ENCODE results near the gene FHIT. TPM values are rescaled to one million over a fixed set of nuclear protein-coding genes. Genes with fewer than 3 reads are reported as not detected.

Gene FHIT
- total RNA-seq, 1 donor from 2014 or later: 22.6 TPM

DNA sequence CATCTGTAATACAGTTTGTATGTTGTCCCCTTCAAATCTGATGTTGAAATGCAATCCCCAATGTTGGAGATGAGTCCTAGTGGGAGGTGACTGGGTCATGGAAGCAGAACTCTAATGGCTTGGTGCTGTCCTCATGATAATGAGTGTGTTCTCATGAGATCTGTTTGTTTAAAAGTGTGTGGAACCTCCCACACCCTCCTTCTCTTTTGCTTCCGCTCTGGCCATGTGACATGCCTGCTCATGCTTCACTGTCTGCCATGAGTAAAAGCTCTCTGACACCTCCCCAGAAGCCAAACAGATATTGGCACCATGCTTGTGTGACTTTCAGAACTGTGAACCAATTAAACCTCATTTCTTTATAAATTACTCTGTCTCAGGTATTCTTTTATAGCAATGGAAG lies 1407.4 kb downstream of the FHIT start:
- intact Hi-C loops (cut with micrococcal nuclease): no loop called here
- no peaks in the 10 kb centered on the region for H3K27me3 Mint-ChIP-seq (ENCODE audit: insufficient read depth)
- H3K36me3 Mint-ChIP-seq (ENCODE audit: low read depth): peaks cover 24% of the 10 kb centered on the region
- no peak overlapping the region for H3K4me3 Mint-ChIP-seq
- no peak overlapping the region for H3K27ac Mint-ChIP-seq
- H3K4me1 Mint-ChIP-seq (ENCODE audit: low read depth): peaks cover 20% of the 10 kb centered on the region
- H3K9me3 Mint-ChIP-seq: peaks cover 12% of the 10 kb centered on the region
- DNase-seq (ENCODE audit: low spot score): no peak

- Mint-ChIP-seq H3K27ac (no peak overlapping the region), H3K4me3 (no peak overlapping the region), H3K36me3 (ENCODE audit: low read depth) (peaks cover 16% of the 10 kb centered on the region), H3K9me3 (peaks cover 20% of the 10 kb centered on the region), H3K27me3 (ENCODE audit: insufficient read depth) (no peaks in the 10 kb centered on the region), H3K4me1 (ENCODE audit: low read depth) (peaks cover 20% of the 10 kb centered on the region)
- intact Hi-C loops (cut with micrococcal nuclease): no loop called here
- DNase-seq (ENCODE audit: low spot score): no peak
These were observed 1411.3 kb downstream of the FHIT start for GRCh38 chr3:59839810-59840515.

- peaks cover 14% of the 10 kb centered on the region for H3K36me3 Mint-ChIP-seq (ENCODE audit: low read depth)
- peaks cover 20% of the 10 kb centered on the region for H3K4me1 Mint-ChIP-seq (ENCODE audit: low read depth)
- no peak for DNase-seq (ENCODE audit: low spot score)
- no peak overlapping the region for H3K4me3 Mint-ChIP-seq
- H3K27me3 Mint-ChIP-seq (ENCODE audit: insufficient read depth): no peaks in the 10 kb centered on the region
- H3K9me3 Mint-ChIP-seq: peaks cover 17% of the 10 kb centered on the region
- intact Hi-C loops (cut with micrococcal nuclease): no loop called here
- H3K27ac Mint-ChIP-seq: no peak overlapping the region
These were observed 1412.0 kb downstream of the FHIT start for GRCh38 chr3:59839283-59839682.

DNA sequence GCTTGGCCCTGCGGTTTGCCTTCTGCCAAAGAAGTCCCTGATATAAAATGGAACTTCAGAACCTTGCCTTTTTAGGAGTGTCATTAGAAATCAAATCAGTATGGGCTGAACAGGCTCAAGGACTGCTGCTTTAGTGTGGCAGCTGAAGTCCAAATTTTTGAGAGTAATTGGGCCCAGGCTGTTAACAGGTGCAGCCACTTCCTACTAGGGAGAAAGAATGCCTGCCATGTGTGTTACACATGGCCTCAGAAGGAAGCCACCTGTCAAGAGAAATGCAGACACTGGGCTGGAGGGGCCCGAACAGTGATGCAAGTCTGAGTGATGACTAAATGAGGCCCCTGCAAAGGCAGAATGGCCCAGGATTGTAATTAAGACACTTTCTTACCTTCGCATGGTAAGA lies 1414.7 kb downstream of the FHIT start:
- peaks cover 10% of the 10 kb centered on the region for H3K36me3 Mint-ChIP-seq (ENCODE audit: low read depth)
- no peaks in the 10 kb centered on the region for H3K27me3 Mint-ChIP-seq (ENCODE audit: insufficient read depth)
- intact Hi-C loops (cut with micrococcal nuclease): no loop called here

GRCh38 chr3:59832702-59833101 lies 1418.5 kb downstream of the FHIT start:
- no peaks in the 10 kb centered on the region for H3K4me1 Mint-ChIP-seq (ENCODE audit: low read depth)
- no peaks in the 10 kb centered on the region for H3K27me3 Mint-ChIP-seq (ENCODE audit: insufficient read depth)

More for the DNA sequence above, 1414.7 kb downstream of the FHIT start:
- Mint-ChIP-seq H3K27ac (no peak overlapping the region), H3K4me3 (no peak overlapping the region), H3K4me1 (ENCODE audit: low read depth) (peaks cover 20% of the 10 kb centered on the region), H3K9me3 (peaks cover 12% of the 10 kb centered on the region)
- no peak for DNase-seq (ENCODE audit: low spot score)

DNA sequence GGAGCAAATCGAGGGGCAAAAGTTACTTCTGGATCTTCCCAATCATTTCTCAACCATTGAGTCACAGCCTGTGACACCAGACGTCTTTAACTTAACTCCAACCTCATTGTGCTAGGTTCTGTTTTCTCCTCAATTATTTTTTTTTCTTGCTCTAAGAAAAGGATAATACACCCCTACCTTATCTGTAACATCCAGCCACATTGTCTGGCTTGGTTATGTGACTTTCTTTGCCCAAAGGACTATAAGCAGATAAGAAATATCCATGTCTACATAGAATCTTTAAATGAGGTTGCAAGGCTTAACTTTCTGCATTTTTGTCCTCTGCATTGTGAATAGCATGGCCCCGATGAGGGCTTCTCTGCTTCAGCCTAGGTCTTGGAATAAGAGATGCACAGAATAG lies 1419.0 kb downstream of the FHIT start:
- no peaks in the 10 kb centered on the region for H3K27me3 Mint-ChIP-seq (ENCODE audit: insufficient read depth)
- H3K4me1 Mint-ChIP-seq (ENCODE audit: low read depth): no peaks in the 10 kb centered on the region
- H3K4me3 Mint-ChIP-seq: no peak overlapping the region
- H3K9me3 Mint-ChIP-seq: peaks cover 12% of the 10 kb centered on the region
- intact Hi-C loops (cut with micrococcal nuclease): no loop called here
- no peak for DNase-seq (ENCODE audit: low spot score)
- no peak overlapping the region for H3K27ac Mint-ChIP-seq
- H3K36me3 Mint-ChIP-seq (ENCODE audit: low read depth): peaks cover 18% of the 10 kb centered on the region

More at GRCh38 chr3:59832702-59833101, 1418.5 kb downstream of the FHIT start:
- H3K9me3 Mint-ChIP-seq: peaks cover 12% of the 10 kb centered on the region
- no peak for DNase-seq (ENCODE audit: low spot score)
- no peak overlapping the region for H3K27ac Mint-ChIP-seq
- no peak overlapping the region for H3K4me3 Mint-ChIP-seq
- intact Hi-C loops (cut with micrococcal nuclease): no loop called here
- H3K36me3 Mint-ChIP-seq (ENCODE audit: low read depth): peaks cover 16% of the 10 kb centered on the region

DNA sequence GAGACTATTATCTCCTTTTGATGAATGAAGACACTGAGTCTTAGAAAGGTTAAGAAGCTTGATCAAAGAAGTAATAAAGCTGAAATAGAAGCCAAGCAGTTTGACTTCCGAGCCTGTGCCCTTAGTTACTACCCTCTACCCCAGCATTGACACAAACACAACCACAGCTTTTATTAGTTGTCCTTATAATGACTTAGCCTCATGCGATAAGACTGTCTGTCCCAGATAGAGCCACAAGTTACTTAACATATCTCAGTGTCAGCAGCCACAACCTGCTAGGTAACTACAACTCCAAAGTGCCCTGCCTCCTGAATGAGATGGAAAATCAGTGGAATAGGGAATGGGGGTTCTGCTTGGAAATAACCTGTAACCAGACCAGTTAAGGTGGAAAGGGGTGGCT lies 1419.9 kb downstream of the FHIT start:
- no peak overlapping the region for H3K4me3 Mint-ChIP-seq
- no peaks in the 10 kb centered on the region for H3K4me1 Mint-ChIP-seq (ENCODE audit: low read depth)
- DNase-seq (ENCODE audit: low spot score): no peak
- H3K27me3 Mint-ChIP-seq (ENCODE audit: insufficient read depth): no peaks in the 10 kb centered on the region
- no peak overlapping the region for H3K27ac Mint-ChIP-seq
- H3K36me3 Mint-ChIP-seq (ENCODE audit: low read depth): peaks cover 18% of the 10 kb centered on the region
- H3K9me3 Mint-ChIP-seq: peaks cover 12% of the 10 kb centered on the region
- intact Hi-C loops (cut with micrococcal nuclease): no loop called here

GRCh38 chr3:59829527-59829926 lies 1421.7 kb downstream of the FHIT start:
- Mint-ChIP-seq H3K4me1 (ENCODE audit: low read depth) (no peaks in the 10 kb centered on the region), H3K36me3 (ENCODE audit: low read depth) (peaks cover 18% of the 10 kb centered on the region), H3K27me3 (ENCODE audit: insufficient read depth) (no peaks in the 10 kb centered on the region), H3K9me3 (peaks cover 4% of the 10 kb centered on the region), H3K4me3 (no peak overlapping the region), H3K27ac (no peak overlapping the region)
- DNase-seq (ENCODE audit: low spot score): no peak
- intact Hi-C loops (cut with micrococcal nuclease): no loop called here

DNA sequence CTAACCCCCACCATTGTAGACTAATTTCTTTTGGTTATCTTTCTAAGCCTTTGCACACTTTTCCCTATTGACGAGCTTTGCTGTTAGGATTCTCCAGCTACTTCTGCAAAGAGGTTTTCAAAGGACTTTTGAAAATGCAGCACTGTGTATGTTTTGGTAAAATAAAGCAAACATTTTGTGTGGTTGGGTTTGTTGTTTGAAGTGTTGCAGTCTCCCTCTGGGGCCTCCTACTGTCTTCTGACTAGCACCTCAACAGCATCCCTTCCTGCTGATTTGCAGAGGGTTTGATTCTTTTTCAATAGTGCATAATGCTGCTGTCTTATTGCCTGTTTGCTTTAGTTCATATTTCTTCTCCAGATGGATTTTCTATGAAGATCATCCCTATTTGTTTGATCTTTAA lies 1426.4 kb downstream of the FHIT start:
- Mint-ChIP-seq H3K36me3 (ENCODE audit: low read depth) (peaks cover 16% of the 10 kb centered on the region), H3K9me3 (peaks cover 20% of the 10 kb centered on the region), H3K27ac (no peak overlapping the region), H3K4me3 (no peak overlapping the region), H3K27me3 (ENCODE audit: insufficient read depth) (no peaks in the 10 kb centered on the region), H3K4me1 (ENCODE audit: low read depth) (peaks cover 10% of the 10 kb centered on the region)
- no peak for DNase-seq (ENCODE audit: low spot score)
- intact Hi-C loops (cut with micrococcal nuclease): no loop called here

GRCh38 chr3:59821274-59821673 lies 1430.0 kb downstream of the FHIT start:
- no peak overlapping the region for H3K27ac Mint-ChIP-seq
- peaks cover 10% of the 10 kb centered on the region for H3K4me1 Mint-ChIP-seq (ENCODE audit: low read depth)
- intact Hi-C loops (cut with micrococcal nuclease): no loop called here

DNA sequence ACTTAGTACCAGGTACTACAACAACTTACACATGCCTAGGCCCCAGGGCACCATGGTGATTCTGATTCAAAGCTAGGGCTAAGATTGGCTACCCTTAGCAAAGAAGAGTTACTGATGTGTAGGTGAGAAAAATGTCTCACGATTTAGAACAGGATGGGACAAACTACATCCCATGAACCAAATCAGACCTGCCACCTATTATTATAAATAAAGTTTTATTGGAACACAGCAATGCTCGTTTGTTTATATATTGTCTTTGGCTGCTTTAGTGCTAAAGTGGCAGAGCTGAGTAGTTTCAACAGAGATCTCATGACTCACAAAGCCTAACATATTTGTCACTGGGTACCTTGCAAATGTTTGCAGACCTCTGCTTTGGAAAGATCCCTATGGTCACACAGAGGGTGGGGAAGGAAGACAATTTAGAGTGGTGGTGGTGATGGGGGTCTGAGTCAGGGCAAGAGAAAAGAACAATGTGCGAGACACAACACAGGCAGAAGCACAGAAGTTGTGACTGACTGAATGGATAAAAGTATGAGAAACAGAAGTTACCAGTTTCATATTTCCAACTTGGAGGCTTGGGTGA lies 1430.8 kb downstream of the FHIT start:
- Mint-ChIP-seq H3K4me1 (ENCODE audit: low read depth) (peaks cover 10% of the 10 kb centered on the region), H3K4me3 (no peak overlapping the region), H3K36me3 (ENCODE audit: low read depth) (peaks cover 14% of the 10 kb centered on the region), H3K27ac (peak overlapping the region; percentile 23), H3K27me3 (ENCODE audit: insufficient read depth) (no peaks in the 10 kb centered on the region), H3K9me3 (peaks cover 20% of the 10 kb centered on the region)
- DNase-seq (ENCODE audit: low spot score): no peak
- intact Hi-C loops (cut with micrococcal nuclease): no loop called here

More at GRCh38 chr3:59821274-59821673, 1430.0 kb downstream of the FHIT start:
- Mint-ChIP-seq H3K27me3 (ENCODE audit: insufficient read depth) (no peaks in the 10 kb centered on the region), H3K9me3 (peaks cover 20% of the 10 kb centered on the region), H3K4me3 (no peak overlapping the region), H3K36me3 (ENCODE audit: low read depth) (peaks cover 16% of the 10 kb centered on the region)
- no peak for DNase-seq (ENCODE audit: low spot score)

DNA sequence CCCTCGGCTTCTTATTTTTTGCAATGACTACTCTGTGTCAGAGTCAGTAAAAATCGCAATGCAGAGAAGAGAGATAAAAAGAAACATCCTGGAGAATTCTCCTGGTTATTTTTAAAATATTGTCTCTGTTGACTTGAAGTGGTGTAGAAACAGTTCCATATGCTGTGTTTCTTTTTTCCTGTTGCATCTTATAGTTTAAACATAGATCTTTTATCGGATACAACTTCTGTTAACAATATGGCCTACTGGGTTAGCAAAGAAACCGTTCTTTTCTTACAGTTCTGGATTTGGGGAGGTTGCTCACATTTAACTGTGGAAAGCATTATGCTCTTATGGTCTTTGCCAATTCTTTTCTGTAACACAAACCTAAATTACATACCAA lies 1432.3 kb downstream of the FHIT start:
- intact Hi-C loops (cut with micrococcal nuclease): no loop called here
- Mint-ChIP-seq H3K27ac (no peak overlapping the region), H3K9me3 (peaks cover 20% of the 10 kb centered on the region), H3K4me3 (no peak overlapping the region), H3K4me1 (ENCODE audit: low read depth) (peaks cover 10% of the 10 kb centered on the region), H3K27me3 (ENCODE audit: insufficient read depth) (no peaks in the 10 kb centered on the region), H3K36me3 (ENCODE audit: low read depth) (peaks cover 18% of the 10 kb centered on the region)
- DNase-seq (ENCODE audit: low spot score): no peak

DNA sequence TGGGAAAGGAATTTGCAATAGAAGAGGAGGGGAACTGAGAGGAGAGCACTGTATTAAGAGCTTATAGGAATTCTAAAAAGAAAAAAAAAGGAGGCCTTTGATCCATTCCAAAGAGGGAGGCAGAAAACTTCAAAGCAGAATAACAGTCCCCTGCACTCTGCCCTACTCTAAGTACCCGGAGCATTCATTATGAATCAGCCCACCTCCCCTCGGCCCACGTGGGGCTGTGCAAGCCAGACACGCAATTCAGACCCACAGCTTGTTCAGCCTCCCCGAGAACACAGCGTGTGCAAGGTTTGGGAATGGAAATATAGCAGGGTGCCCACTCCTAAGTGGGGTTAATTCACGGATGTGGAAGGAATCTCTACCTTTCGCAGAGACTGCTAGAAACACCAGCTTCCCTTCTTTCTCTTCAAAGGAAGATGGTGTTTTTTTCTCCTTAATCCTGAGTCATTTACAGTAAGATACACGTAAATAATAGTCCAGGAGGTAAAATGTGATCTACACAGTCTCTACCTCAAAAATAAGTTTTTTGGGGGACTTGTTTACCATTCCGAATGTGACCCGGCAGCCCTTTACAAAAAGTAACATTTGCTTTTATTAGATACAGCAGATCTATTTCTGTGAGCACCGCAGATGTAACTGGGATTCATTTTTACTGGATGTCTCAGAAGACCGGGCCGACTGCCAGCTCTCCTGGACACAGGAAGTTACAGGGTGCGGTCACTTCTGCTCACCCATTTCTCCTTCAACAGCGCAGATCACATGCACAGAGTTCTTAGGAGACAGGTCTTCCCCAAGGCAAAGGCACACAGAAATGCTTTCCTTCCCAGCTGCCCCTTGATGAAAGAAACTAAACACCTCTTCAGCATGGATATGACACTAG lies 1433.0 kb downstream of the FHIT start:
- peaks cover 18% of the 10 kb centered on the region for H3K9me3 Mint-ChIP-seq
- no peaks in the 10 kb centered on the region for H3K27me3 Mint-ChIP-seq (ENCODE audit: insufficient read depth)
- peaks cover 18% of the 10 kb centered on the region for H3K36me3 Mint-ChIP-seq (ENCODE audit: low read depth)
- H3K27ac Mint-ChIP-seq: no peak overlapping the region
- H3K4me1 Mint-ChIP-seq (ENCODE audit: low read depth): peaks cover 10% of the 10 kb centered on the region
- DNase-seq (ENCODE audit: low spot score): no peak
- intact Hi-C loops (cut with micrococcal nuclease): no loop called here
- no peak overlapping the region for H3K4me3 Mint-ChIP-seq
